Gastroesophageal sphincter (tissue), 3 donors: ENCODE data around the gene SLC25A41.
A peak's percentile ranks its signal among the peaks of the same experiment; 100 is the strongest.

Source experiments
- CTCF ChIP-seq, 4 experiments: fragments of 200-600 bp in 2 of 4; fragments of 450-650 bp in 2 of 4; sonication (generic) in 1 of 4; IDR thresholded peaks; one replicate each; pipeline ENCODE4 v1.5.1; 2017 to 2019; ENCODE audit warnings: antibody characterized with exemption in 4 of 4, mild to moderate bottlenecking in 2 of 4, moderate library complexity in 2 of 4
- EP300 ChIP-seq: sonication (generic); formaldehyde crosslinking; IDR thresholded peaks from one replicate; pipeline ENCODE4 v1.6.1; 2017; ENCODE audit warnings: antibody characterized with exemption, mild to moderate bottlenecking
- POLR2AphosphoS5 ChIP-seq: sonication (generic); formaldehyde crosslinking; IDR thresholded peaks from one replicate; pipeline ENCODE4 v1.6.1; 2017; ENCODE audit warnings: antibody characterized with exemption

- TF ChIP-seq CTCF (IDR thresholded peaks at IDR 0.05) (peak in 3 of 4 experiments; percentile 71 to 74 (median 73)), EP300 (no peak), POLR2AphosphoS5 (peak; percentile 40)
Observed at GRCh38 chr19:6460099-6460884, 26.7 kb upstream of the SLC25A41 start.
